Measurements from ENCODE around the gene MPP2.
A peak's percentile ranks its signal among the peaks of the same experiment; 100 is the strongest.
"Not testable (repeated sequence)": the region's sequence is repeated elsewhere in the genome, so short reads cannot be mapped to it uniquely, and the experiment has no call there.

Gene MPP2

GRCh38 chr17:43873815-43874214, 33.5 kb downstream of the MPP2 start:
- no peak for DNase-seq

DNA sequence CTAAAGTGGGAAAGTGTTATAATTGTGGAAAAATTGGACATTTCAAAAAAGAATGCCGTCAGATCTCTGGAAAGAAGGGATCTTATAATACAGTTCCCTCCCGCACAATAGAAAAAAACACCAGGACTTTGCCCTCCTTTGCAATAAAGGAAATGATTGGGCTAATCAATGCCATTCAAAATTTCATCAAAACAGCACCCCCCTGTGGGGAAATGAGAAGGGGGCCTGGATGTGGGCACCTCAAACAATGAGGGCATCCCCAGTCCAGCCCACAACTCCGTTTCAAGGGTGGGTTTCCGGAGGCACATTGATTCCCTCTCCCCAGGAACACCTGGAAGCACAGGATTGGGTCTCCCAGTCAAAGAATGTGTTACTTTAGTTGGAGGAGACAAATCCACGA, 34.2 kb downstream of the MPP2 start:
- no peak for DNase-seq

GRCh38 chr17:43871946-43872690, 35.2 kb downstream of the MPP2 start:
- no peak for DNase-seq

DNA sequence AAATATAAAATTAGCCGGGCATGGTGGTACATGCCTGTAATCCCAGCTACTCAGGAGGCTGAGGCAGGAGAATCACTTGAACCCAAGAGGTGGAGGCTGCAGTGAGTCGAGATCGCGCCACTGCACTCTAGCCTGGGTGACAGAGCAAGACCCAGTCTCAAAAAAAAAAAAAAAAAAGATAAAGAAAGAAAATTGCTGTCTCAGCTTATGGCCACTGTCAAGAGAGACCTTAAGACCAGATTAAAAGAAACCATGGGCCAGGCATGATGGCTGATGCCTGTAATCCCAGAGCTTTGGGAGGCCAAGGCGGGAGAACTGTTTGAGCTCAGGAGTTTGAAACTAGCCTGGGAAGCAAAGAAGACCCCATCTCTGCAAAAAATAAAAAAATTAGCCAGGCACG, 38.3 kb downstream of the MPP2 start:
- DNase-seq = not testable (repeated sequence)

- DNase-seq = no peak
Observed at GRCh38 chr17:43868226-43868994, 38.9 kb downstream of the MPP2 start.

- DNase-seq = no peak
Observed at GRCh38 chr17:43864161-43864984, 43.0 kb downstream of the MPP2 start.

DNA sequence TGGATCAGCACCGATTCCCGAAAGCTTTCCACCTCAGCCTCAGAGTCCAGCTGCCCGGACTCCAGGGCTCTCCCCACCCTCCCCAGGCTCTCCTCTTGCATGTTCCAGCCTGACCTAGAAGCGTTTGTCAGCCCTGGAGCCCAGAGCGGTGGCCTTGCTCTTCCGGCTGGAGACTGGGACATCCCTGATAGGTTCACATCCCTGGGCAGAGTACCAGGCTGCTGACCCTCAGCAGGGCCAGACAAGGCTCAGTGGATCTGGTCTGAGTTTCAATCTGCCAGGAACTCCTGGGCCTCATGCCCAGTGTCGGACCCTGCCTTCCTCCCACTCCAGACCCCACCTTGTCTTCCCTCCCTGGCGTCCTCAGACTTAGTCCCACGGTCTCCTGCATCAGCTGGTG, 45.4 kb downstream of the MPP2 start:
- no peak for DNase-seq

GRCh38 chr17:43860927-43861622, 46.3 kb downstream of the MPP2 start:
- DNase-seq = no peak

- DNase-seq = no peak
Observed at GRCh38 chr17:43860077-43860725, 47.1 kb downstream of the MPP2 start.

- no peak for DNase-seq
Observed at GRCh38 chr17:43857957-43858600, 49.3 kb downstream of the MPP2 start.

DNA sequence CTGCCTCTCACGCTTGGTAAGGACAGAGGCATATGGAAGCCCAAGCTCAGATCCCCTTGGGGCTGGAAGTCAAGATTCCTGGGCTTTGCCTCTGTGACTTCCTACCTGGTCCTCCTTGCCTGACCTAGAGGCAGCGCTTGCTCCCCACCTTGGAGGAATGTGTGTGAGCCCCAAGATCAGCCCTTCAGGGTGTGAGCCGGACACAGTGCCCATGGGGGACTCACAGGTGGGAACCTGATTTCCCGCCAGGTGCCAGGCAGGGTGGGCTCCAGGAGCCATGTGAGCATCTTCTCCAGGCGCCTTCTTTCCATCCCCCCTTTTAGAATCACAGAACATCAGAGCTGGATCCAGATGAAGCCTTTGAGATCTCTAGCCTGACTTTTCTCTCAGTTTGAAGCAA, 50.2 kb downstream of the MPP2 start:
- no peak for DNase-seq

DNA sequence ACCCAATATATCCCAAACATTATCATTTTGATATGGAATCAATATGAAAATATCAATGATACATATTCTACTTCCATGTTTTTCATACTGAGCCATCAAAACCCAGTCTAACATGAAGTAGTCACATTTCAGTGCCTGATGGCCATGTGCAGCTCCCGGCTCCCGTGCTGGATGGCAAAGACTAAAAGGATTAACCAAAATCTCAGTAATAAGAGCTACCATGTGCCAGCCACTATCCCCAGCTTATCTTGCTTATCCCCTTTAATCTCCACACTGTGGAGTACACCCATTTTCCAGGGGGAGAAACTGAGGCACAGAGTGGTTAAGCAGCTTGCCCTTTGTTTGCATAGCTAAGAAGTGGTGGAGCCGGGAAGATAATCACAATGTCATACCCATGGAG, 51.2 kb downstream of the MPP2 start:
- DNase-seq = no peak

DNA sequence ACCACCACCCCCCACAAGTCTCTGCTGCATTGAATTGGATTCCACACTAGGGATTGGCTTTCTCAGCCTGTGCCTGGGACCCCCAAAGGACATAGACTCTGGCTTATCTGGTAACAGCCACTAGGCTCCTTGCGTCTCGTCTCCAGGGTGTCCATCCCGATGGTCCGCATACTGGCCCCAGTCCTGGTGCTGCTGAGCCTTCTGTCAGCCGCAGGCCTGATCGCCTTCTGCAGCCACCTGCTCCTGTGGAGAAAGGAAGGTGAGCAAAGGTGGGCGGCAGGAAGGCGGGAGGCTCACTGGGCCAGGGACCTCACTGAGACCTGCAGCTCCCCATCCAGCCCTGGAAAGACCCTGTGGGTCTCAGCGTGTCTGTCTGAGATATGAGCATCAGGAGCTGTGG, 52.3 kb downstream of the MPP2 start:
- no peak for DNase-seq

- DNase-seq = no peak
Observed at GRCh38 chr17:43854498-43854897, 52.8 kb downstream of the MPP2 start.

DNA sequence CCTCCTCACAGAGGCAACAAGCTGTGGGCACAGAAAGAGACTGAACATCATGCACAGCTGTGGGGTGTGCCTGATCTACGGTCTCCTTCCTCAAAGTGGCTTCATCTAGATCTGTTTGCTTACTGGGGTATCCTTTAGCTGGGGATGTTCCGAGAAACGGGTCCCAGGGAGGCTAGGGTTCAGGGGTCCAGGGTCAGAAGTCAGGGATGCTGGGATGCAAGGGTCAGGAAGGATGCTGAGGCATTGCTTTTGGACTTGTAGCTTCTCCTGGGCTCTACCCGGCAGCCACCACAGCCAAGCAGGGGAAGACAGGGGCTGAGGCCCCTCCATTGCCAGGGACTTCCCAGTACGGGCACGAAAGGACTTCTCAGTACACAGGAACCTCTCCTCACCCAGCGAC, 53.8 kb downstream of the MPP2 start:
- no peak for DNase-seq

DNA sequence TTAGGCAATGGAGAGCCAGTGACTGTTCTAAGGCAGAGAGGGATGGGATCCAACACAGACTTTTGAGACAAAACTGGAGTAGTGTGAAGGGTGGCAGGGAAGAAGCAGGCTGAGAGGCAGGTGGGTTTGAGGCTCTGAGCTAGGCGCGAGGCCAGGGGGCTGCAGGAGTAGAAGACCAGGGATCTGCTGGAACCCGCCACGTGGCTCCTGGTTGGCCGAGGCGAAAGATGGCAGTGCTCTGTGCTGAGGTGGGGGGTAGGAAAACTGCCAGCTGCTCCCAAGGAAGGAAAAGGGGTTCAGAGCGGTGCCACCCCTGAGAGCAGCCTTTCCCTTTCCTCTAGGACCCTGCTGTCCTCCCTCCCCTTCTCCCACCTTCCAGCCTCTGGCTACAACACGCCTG, 54.8 kb downstream of the MPP2 start:
- DNase-seq = no peak

DNA sequence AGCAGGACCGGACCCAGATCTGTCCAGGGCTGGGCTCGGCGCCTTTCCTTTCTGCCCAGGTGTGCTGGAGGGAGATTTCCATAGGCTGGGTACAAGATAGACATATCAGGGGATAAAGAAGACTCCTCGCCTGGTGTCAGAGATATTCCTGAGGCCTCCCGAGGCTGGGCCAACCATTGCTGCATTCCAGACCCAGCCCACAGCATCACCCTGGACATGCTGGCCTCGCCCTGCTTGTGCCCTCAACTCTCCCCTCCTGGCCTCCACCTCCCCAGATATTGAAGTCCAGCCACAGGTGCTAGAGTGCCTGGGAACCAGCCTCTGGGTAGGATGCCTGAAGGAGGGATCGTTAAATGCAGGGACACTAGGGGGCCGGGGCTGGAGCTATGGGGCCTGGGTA, 58.2 kb downstream of the MPP2 start:
- no peak for DNase-seq

DNA sequence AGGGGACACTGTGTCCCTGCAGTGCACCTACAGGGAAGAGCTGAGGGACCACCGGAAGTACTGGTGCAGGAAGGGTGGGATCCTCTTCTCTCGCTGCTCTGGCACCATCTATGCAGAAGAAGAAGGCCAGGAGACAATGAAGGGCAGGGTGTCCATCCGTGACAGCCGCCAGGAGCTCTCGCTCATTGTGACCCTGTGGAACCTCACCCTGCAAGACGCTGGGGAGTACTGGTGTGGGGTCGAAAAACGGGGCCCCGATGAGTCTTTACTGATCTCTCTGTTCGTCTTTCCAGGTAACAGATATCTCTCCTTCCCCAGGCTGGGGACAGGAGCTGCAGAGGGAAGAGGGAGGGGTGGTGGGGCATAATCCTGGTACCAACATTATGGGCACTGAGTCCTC, 58.7 kb downstream of the MPP2 start:
- DNase-seq = no peak

DNA sequence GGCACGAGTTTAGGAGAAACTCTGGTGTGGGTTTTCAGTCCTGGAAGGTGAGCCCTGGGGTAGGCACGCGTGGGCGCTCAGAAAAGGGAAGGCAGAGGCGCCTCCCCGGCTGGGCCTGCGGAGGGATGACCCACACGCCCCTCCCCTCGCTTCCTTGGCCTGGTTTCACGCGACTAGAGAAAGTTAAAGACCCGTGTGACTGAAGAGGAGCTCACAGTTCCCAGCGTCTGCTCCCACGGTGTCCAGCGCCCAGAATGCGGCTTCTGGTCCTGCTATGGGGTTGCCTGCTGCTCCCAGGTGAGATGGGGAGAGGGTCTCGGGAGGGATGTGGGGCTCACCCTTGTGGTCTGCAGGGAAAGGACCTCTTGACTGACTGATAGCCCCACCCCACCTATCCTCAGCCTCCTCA, 60.4 kb downstream of the MPP2 start, which contains the start of gene CD300LG:
Gene CD300LG, plus strand, starts transcription at position 214 of the 409 bp plus-strand sequence. Its CDS starts 41 bp downstream, at position 255.
- DNase-seq = no peak

DNA sequence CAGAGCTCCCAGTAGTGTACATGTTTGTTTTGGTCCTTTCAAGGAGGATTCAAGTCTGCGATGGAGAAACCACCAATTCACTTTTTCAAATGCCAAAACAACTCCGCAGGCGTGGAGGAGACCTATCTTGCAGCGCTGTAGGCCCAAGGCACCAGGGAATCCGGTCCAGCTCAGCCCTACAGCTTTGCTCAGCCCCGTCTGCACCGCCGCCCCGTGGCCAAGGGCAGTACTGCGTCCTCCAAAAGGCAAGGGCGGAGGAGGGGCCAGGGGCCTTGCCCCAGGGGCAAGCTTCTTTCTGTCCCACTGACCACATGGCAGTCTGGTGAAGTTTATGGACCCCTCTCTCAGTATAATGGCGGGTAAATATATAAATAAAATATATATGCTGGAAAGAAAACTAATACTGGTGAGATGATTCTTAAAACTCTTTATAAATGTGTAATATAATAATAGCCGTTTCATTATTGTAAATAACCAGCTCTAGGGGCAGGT, 61.1 kb downstream of the MPP2 start:
- peak; percentile 81 for DNase-seq

GRCh38 chr17:43845766-43846165, 61.6 kb downstream of the MPP2 start:
- DNase-seq = no peak

- DNase-seq = no peak
Observed at GRCh38 chr17:43844241-43844640, 63.1 kb downstream of the MPP2 start.

All from hematopoietic multipotent progenitor cell treated with erythropoietin and hydrocortisone succinate and interleukin-3 and kit ligand, for 6 days (in vitro differentiated cells).